ENCODE data around the gene DOK6.

DOK6 gene

DNA sequence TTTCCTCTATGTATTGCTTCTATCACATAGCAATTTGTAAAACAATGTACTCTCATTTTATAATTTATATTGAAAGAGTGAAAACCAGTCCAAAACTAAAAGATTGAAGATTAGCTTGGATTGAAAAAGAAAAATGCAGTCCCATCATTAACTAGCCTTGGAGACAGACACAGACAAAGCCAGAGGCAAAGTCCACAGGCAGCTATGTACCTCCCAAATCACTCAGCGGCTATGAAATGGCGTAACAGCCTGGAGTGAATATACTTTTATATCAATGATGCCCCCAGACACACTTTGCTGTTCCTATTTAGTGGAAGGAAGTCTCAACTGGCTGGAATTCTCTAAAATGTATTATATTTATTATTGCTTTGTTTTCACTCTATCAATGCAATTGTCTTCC lies 33.6 kb upstream of the DOK6 start:
- H3K4me3 ChIP-seq (ENCODE audit: low read depth, low read length), result no peak overlapping the region
- TF ChIP-seq, protein P1, sequence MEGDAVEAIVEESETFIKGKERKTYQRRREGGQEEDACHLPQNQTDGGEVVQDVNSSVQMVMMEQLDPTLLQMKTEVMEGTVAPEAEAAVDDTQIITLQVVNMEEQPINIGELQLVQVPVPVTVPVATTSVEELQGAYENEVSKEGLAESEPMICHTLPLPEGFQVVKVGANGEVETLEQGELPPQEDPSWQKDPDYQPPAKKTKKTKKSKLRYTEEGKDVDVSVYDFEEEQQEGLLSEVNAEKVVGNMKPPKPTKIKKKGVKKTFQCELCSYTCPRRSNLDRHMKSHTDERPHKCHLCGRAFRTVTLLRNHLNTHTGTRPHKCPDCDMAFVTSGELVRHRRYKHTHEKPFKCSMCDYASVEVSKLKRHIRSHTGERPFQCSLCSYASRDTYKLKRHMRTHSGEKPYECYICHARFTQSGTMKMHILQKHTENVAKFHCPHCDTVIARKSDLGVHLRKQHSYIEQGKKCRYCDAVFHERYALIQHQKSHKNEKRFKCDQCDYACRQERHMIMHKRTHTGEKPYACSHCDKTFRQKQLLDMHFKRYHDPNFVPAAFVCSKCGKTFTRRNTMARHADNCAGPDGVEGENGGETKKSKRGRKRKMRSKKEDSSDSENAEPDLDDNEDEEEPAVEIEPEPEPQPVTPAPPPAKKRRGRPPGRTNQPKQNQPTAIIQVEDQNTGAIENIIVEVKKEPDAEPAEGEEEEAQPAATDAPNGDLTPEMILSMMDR (IDR thresholded peaks at IDR 0.05; ENCODE audit: borderline replicate concordance, insufficient read depth, low read depth, low read length), result no peak

DNA sequence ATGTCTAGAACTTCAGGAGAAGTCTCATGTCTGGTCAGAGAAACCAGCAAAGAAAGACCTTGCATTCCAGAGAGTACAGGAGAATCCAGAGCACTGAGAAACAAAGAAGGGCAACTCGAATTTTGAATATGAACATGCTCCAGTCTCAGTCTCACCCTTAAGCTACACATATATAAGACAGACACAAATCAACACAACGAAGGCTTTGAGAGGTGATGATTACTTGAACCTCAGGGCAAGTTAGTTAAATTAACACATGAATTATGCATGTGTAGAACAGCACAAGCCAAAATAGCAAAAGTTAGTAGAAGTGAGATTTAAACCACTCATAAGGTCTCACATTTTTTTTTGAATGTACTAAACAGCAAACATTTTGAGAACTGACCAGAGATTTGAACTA lies 29.0 kb upstream of the DOK6 start:
- TF ChIP-seq, protein P1 (IDR thresholded peaks at IDR 0.05; ENCODE audit: borderline replicate concordance, insufficient read depth, low read depth, low read length), result no peak

DNA sequence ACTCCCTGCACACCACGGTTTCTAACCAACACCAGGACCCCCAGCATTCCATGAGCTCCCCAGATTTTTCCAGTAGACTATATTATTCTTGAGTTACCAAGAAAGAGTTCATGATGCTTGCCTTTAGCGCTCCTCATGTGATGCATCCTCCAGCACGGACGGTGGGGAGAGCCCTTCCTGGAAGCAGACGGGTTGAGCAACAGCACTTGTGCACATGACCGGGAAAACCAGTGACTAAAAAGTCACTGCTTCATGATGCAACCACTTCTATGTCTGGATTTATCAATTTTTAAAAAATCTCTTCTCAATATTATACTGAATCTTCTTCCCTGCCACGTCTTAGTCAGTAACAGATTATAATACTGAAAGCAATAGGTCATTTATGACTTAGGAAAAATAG lies 20.4 kb upstream of the DOK6 start:
- TF ChIP-seq, protein P1 (IDR thresholded peaks at IDR 0.05; ENCODE audit: borderline replicate concordance, insufficient read depth, low read depth, low read length), result no peak
- H3K4me3 ChIP-seq (ENCODE audit: low read depth, low read length), result no peak overlapping the region

More for the DNA sequence above, 29.0 kb upstream of the DOK6 start:
- no peak overlapping the region for H3K4me3 ChIP-seq (ENCODE audit: low read depth, low read length)

DNA sequence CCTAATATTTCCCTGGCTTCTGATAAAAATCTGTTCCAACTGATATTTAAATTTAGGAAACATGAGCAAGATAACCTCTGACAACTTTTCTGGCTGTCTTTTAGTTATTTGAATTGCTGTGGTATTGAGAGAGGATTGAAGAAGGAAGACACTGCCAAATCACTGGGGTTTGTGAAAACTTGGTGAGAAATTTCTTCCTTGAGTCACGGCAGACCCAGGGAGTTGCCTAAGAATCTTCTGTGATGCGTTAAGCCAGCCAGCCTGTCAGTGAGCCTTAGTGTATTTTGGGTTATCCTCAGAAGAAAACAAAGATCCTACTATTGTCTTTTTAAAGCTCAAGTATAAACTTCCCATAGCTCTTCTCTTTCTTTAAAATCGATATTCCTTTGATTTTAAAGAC lies 17.5 kb upstream of the DOK6 start:
- TF ChIP-seq, protein P1 (IDR thresholded peaks at IDR 0.05; ENCODE audit: borderline replicate concordance, insufficient read depth, low read depth, low read length), result no peak
- no peak overlapping the region for H3K4me3 ChIP-seq (ENCODE audit: low read depth, low read length)

DNA sequence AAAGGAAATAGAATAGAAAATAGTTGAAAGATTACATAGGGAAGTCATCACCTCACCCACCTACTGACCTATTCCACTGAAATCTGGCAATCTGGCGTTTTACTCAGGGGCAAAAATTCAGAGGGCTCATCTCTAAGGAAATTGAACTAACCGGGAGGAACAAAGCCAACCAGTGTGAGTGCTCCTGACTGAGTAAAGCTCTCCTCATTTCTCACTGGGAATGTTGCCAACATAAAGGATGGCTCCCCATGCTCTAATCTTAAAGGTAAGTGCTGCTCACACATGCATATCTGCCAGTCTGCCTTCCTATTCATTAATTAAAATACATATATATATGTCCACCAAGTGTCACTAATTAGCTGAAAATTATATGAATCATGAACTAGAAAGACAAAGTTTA lies 13.5 kb upstream of the DOK6 start:
- H3K4me3 ChIP-seq (ENCODE audit: low read depth, low read length), result no peak overlapping the region
- TF ChIP-seq, protein P1 (IDR thresholded peaks at IDR 0.05; ENCODE audit: borderline replicate concordance, insufficient read depth, low read depth, low read length), result no peak

DNA sequence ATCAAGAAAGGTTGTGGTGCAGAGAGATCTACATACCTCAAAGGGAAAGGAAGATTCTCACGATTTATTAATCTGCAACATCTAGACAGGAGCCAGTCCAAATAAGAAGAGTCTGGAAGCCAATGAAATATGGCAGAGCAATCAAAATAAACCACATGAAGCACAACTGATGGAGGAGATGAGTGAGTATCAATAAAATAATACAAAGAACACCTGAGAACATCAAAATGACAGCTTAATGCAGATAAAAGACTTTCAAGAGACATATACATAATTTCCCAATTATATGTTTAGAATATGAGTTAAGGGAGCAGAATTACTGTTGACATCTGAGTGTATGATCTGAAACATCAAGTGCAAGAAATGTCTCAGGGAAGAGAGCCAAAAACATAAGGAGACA lies 12.5 kb upstream of the DOK6 start:
- TF ChIP-seq, protein P1 (IDR thresholded peaks at IDR 0.05; ENCODE audit: borderline replicate concordance, insufficient read depth, low read depth, low read length), result no peak

DNA sequence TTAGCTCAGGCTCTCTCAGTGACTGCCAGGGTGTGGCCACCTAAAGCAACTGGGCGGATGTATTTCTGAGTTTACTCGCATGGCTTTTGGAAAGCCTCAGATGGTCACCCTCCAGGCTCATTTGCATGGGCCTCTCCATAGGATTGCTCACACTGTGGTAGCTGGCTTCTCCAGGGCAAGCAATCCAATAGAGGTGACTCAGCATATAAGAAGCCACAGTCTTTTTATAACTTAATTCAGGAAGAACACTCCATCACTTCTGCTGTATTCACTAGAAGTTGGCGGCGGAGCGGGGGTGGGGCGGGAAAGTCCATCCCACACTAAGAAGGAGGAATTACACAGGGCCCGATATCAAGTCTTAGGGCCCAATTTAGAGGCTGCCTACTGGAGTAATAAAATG lies 3.6 kb upstream of the DOK6 start:
- no peak overlapping the region for H3K4me3 ChIP-seq (ENCODE audit: low read depth, low read length)
- TF ChIP-seq, protein P1 (IDR thresholded peaks at IDR 0.05; ENCODE audit: borderline replicate concordance, insufficient read depth, low read depth, low read length), result no peak

More for the DNA sequence above, 12.5 kb upstream of the DOK6 start:
- no peak overlapping the region for H3K4me3 ChIP-seq (ENCODE audit: low read depth, low read length)

Data from GM12875 (cell line).